ENCODE data around the gene GAS2L3. TPM values are rescaled to one million over a fixed set of nuclear protein-coding genes. Genes with fewer than 3 reads are reported as not detected.

The GAS2L3 gene
- total RNA-seq, 4 donors from 2014 or later = 0.95 to 5.5 (median 4.3) TPM

DNA sequence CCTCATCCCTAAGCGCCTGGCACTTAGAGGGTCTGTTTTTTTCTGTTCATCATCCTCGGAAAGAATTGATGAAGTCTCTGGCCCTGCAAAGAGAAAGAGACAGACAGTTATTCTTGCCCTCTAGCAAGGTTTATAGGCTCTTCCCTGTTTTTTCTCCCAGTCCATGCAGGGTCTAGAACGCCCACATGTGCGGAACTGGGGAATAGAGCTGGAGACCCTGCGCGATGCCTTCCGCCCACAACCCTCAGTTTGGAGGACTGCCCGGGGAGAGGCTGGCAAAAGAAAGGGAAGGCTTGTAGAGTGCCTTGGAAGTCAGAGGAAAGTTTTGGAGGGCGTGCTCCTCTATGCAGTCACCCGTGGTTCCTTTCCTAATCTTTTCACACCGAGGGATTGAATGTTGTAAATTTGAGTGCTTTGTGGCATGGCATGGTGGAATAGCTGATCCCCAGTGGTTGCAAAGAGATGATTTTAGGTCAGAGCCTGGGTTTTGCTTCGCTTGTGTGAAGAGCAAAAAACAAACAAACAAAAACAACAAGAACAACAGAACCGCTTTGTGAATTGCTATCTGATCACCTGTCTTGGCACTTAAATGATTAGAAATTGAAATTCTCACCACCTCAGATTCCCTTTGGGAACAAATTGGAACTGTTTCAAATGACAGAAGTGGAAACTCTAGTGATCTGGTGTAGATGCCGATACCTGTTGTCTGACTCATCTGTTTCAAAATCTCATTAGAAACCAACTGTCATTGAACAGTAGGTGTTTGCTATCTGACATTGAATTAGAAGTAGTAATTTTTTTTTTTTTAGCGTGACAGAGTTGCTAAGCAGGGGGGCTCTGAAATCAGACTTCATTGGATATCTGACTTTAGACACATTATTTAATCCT, 947 bp downstream of the GAS2L3 start:
- Histone ChIP-seq H3K27me3 (no peaks in the 10 kb centered on the region), H3K4me3 (peak overlapping the region; percentile 60 to 86 (median 77)), H3K4me1 (peaks cover 12 to 23% (median 13%) of the 10 kb centered on the region in 3 donors), H3K27ac (peak overlapping the region; percentile 72 to 82 (median 76)), H3K9me3 (no peaks in the 10 kb centered on the region), H3K36me3 (no peaks in the 10 kb centered on the region)
- DNase-seq = no peak
- WGBS, 2 donors = 9% methylated on average over 14 to 15 of the region's 15 CpGs
- intact Hi-C loops (cut with DNase I) = no loop called here
- TF ChIP-seq POLR2A (IDR thresholded peaks at IDR 0.05) (no peak), CTCF (IDR thresholded peaks at IDR 0.05) (no peak)

GRCh38 chr12:100576331-100577036, 3.0 kb downstream of the GAS2L3 start:
- no peak for DNase-seq
- Histone ChIP-seq H3K4me1 (peaks cover 12 to 23% (median 13%) of the 10 kb centered on the region in 3 donors), H3K27me3 (no peaks in the 10 kb centered on the region), H3K36me3 (no peaks in the 10 kb centered on the region), H3K27ac (no peak overlapping the region), H3K9me3 (no peaks in the 10 kb centered on the region), H3K4me3 (no peak overlapping the region)
- 40 to 49% methylated on average over 3 of the region's 3 CpGs for WGBS, 2 donors
- intact Hi-C loops (cut with DNase I) = no loop called here
- TF ChIP-seq POLR2A (IDR thresholded peaks at IDR 0.05) (no peak), CTCF (IDR thresholded peaks at IDR 0.05) (no peak)

DNA sequence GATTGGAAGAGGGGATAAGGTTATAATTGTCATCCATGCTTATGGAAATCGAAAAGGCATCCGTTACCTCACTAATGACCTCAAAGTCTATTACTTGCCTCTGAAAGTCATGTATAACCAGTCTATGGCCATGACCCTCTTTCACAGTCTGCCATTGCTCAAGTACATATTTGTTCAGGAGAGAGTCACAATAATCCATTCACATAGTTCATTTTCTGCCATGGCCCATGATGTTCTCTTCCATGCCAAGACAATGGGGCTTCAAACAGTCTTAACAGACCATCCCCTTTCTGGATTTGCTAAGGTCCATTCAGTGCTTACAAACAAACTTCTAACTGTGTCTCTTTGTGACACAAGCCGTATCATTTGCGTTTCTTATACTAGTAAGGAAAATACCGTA, 5.4 kb downstream of the GAS2L3 start:
- WGBS, 2 donors = 88 to 93% methylated on average over 5 of the region's 5 CpGs
- peaks cover 0 to 11% (median 4%) of the 10 kb centered on the region in 3 donors for H3K9me3 ChIP-seq
- no peak overlapping the region for H3K4me3 ChIP-seq
- H3K4me1 ChIP-seq = peaks cover 2 to 13% (median 9%) of the 10 kb centered on the region in 3 donors
- no peaks in the 10 kb centered on the region for H3K36me3 ChIP-seq
- intact Hi-C loops (cut with DNase I) = no loop called here
- DNase-seq = no peak
- H3K27me3 ChIP-seq = no peaks in the 10 kb centered on the region
- H3K27ac ChIP-seq = no peak overlapping the region
- no peak for TF ChIP-seq CTCF (IDR thresholded peaks at IDR 0.05)
- no peak for TF ChIP-seq POLR2A (IDR thresholded peaks at IDR 0.05)

DNA sequence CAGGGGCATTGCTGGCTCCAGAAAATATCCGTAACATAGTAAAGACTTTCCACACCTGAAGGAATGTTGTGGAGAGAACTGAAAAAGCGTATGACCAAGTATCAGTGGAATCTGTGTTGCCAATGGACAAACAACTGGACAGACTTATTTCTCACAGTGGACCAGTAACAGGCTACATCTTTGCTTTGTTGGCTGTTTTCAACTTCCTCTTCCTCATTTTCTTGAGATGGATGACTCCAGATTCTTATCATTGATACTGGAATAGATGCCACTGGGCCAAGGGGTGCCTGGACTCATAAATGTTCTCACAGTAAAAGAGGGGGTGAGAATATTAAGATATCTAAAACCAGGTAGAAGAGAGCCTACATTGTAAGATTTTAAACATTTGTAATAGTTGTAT, 6.4 kb downstream of the GAS2L3 start:
- H3K27ac ChIP-seq = no peak overlapping the region
- WGBS, 2 donors = 47 to 83% methylated on average over 2 of the region's 2 CpGs
- intact Hi-C loops (cut with DNase I) = no loop called here
- H3K4me1 ChIP-seq = peaks cover 0 to 4% (median 1%) of the 10 kb centered on the region in 3 donors
- DNase-seq = no peak
- no peak overlapping the region for H3K4me3 ChIP-seq
- no peak for TF ChIP-seq CTCF (IDR thresholded peaks at IDR 0.05)
- H3K27me3 ChIP-seq = no peaks in the 10 kb centered on the region
- H3K9me3 ChIP-seq = peaks cover 0 to 11% (median 4%) of the 10 kb centered on the region in 3 donors
- no peaks in the 10 kb centered on the region for H3K36me3 ChIP-seq

DNA sequence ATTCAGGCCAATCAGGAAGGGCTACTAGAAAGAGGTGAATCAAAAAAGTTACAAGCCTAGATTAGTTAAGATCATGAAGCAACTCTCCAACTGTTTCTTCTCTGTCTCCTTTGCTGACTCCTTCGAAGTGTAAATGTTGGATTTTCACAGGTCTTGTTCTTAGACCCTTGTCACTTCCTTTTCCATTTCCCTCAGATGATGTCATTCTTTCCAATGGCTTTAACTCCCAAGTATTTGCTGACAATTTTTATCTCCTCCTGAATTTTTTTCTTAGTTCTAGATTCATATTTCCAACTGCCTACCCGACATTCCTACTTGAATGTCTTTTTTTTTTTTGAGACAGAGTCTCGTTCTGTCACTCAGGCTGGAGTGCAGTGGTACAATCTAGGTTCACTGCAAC, 10.8 kb downstream of the GAS2L3 start:
- no peak overlapping the region for H3K4me3 ChIP-seq
- TF ChIP-seq POLR2A (IDR thresholded peaks at IDR 0.05) (no peak), CTCF (IDR thresholded peaks at IDR 0.05) (no peak)
- no peaks in the 10 kb centered on the region for H3K4me1 ChIP-seq
- WGBS, 2 donors = 55 to 75% methylated on average over 3 of the region's 3 CpGs
- H3K9me3 ChIP-seq = peaks cover 0 to 34% (median 7%) of the 10 kb centered on the region in 3 donors
- intact Hi-C loops (cut with DNase I) = no loop called here
- no peak overlapping the region for H3K27ac ChIP-seq
- no peaks in the 10 kb centered on the region for H3K36me3 ChIP-seq
- no peak for DNase-seq
- no peaks in the 10 kb centered on the region for H3K27me3 ChIP-seq
